K562 (cell line): Measurements from ENCODE around the gene ATF7IP. TPM values are rescaled to one million over a fixed set of nuclear protein-coding genes. Genes with fewer than 3 reads are reported as not detected.

ENCODE experiments used
- ATAC-seq: fragments of 200-7000 bp; cut with Tn5 transposase; 3 replicates; pipeline ENCODE4 v1.9.1; 2020; ENCODE audit warnings: moderate library complexity
- BruUV-seq: library from RNA; stranded (reverse); fragments of 400-500 nt; replicated peaks from 2 replicates; lab custom pipeline; 2021; lab: Mats Ljungman, UMichigan
- CTCF ChIA-PET: fragments of 300-600 bp; formaldehyde crosslinking; extraction: SDS; loops from one replicate; lab custom pipeline; 2021; ENCODE audit warnings: low intra/inter-chr PET ratio; lab: Yijun Ruan, JAX
- POLR2A ChIA-PET: fragments of 300-600, 350-650 bp; sonication (Branson Sonifier 250); formaldehyde crosslinking; extraction: SDS; loops from one replicate; lab custom pipeline; 2021; ENCODE audit warnings: antibody characterized with exemption, inconsistent platforms; lab: Yijun Ruan, JAX
- DNase-seq, 4 experiments: peaks; one replicate each; pipeline versions ENCODE4 v3.0.0 to v3.0.0-alpha.2; 2011 to 2018; ENCODE audit warnings: low spot score in 3 of 4, mixed read lengths in 3 of 4; ENCODE audit errors: extremely low read depth in 1 of 4
- FAIRE-seq: peaks from 2 replicates; lab custom pipeline; 2011; peaks lifted over from hg19 to GRCh38; lab: Jason Lieb, UNC
- H2AFZ ChIP-seq: 2 replicates; pipeline ENCODE4 v1.6.0; 2011; ENCODE audit warnings: low read depth, low read length, control low read depth, inconsistent platforms
- H3K27ac ChIP-seq: fragments of 200-600 bp; 3 replicates; pipeline ENCODE4 v1.8.0; 2011; ENCODE audit warnings: low read depth, mild to moderate bottlenecking, control low read depth, inconsistent platforms, low read length, moderate library complexity, mixed read lengths; ENCODE audit errors: extremely low read depth
- H3K27me3 ChIP-seq, 2 experiments: fragments of 300-600 bp in 1 of 2; 2 replicates in 1 of 2; 3 replicates in 1 of 2; pipeline versions ENCODE4 v1.6.0 to v1.8.0; 2011; ENCODE audit warnings: inconsistent platforms in 2 of 2, low read length in 2 of 2, mild to moderate bottlenecking in 1 of 2, mixed read lengths in 1 of 2, moderate library complexity in 1 of 2; ENCODE audit not compliant: control insufficient read depth in 2 of 2, insufficient read depth in 2 of 2
- H3K36me3 ChIP-seq: fragments of 300-600 bp; 3 replicates; pipeline ENCODE4 v1.8.0; 2011; ENCODE audit warnings: mild to moderate bottlenecking, low read length, inconsistent platforms; ENCODE audit not compliant: control insufficient read depth, insufficient read depth
- H3K4me1 ChIP-seq, 2 experiments: fragments of 200-600 bp in 1 of 2; replicated peaks in 1 of 2; 2 replicates in 1 of 2; 3 replicates in 1 of 2; pipeline versions ENCODE4 v1.5.1 to v1.8.0; 2011; ENCODE audit warnings: inconsistent platforms in 2 of 2, low read length in 2 of 2, mild to moderate bottlenecking in 1 of 2, mixed read lengths in 1 of 2, moderate library complexity in 1 of 2; ENCODE audit not compliant: control insufficient read depth in 2 of 2, insufficient read depth in 2 of 2
- H3K4me2 ChIP-seq: 2 replicates; pipeline ENCODE4 v1.6.1; 2011; ENCODE audit warnings: low read length, control low read depth, inconsistent platforms, mixed read lengths; ENCODE audit not compliant: insufficient read depth
- H3K4me3 ChIP-seq: fragments of 200-600 bp; sonication (generic), shearing (Covaris generic); 2 replicates; pipeline ENCODE4 v1.5.1; 2016; ENCODE audit warnings: control low read depth, inconsistent platforms
- H3K79me2 ChIP-seq: fragments of 200-600 bp; 3 replicates; pipeline ENCODE4 v1.8.0; 2011; ENCODE audit warnings: low read length, inconsistent platforms; ENCODE audit not compliant: control insufficient read depth, insufficient read depth
- H3K9ac ChIP-seq, 2 experiments: 2 replicates each; pipeline versions ENCODE4 v1.6.0 to v1.6.1; 2011; ENCODE audit warnings: low read depth in 2 of 2, low read length in 2 of 2, control low read depth in 1 of 2, inconsistent platforms in 1 of 2, mild to moderate bottlenecking in 1 of 2, mixed read lengths in 1 of 2; ENCODE audit not compliant: insufficient read depth in 1 of 2
- H3K9me1 ChIP-seq: one replicate; pipeline ENCODE4 v1.6.0; 2011; ENCODE audit warnings: inconsistent platforms, mild to moderate bottlenecking, low read length, moderate library complexity; ENCODE audit not compliant: control insufficient read depth, insufficient read depth
- H3K9me3 ChIP-seq: replicated peaks from 2 replicates; pipeline ENCODE4 v1.5.1; 2011; ENCODE audit warnings: low read depth, low read length, inconsistent platforms; ENCODE audit not compliant: control insufficient read depth, insufficient read depth
- H4K20me1 ChIP-seq: replicated peaks from 2 replicates; pipeline ENCODE4 v1.6.1; 2011; ENCODE audit warnings: low read length, inconsistent platforms, mixed read lengths; ENCODE audit not compliant: control insufficient read depth, insufficient read depth
- BCOR ChIP-seq: fragments of 450-650 bp; IDR thresholded peaks from 2 replicates; pipeline ENCODE4 v1.6.1; 2016
- POLR2B ChIP-seq: fragments of 450-650 bp; IDR thresholded peaks from 2 replicates; pipeline ENCODE4 v1.6.1; 2018; ENCODE audit warnings: low read depth; ENCODE audit not compliant: partially characterized antibody
- SMAD1 ChIP-seq: fragments of 150-350 bp; IDR thresholded peaks from 2 replicates; pipeline ENCODE4 v1.6.1; 2014; ENCODE audit warnings: low read length, low read depth; ENCODE audit not compliant: partially characterized antibody
- in situ Hi-C: fragments of 300-500 bp; cut with MboI; formaldehyde crosslinking; loops from 4 replicates; pipeline ENCODE4 v1.15.0; 2018; ENCODE audit warnings: inconsistent platforms, mixed read lengths
- intact Hi-C: fragments of 100-400 bp; cut with micrococcal nuclease; formaldehyde crosslinking; loops from 2 replicates; pipeline ENCODE4 v1.14.2; 2022
- polyA plus RNA-seq, 8 experiments: library from polyadenylated mRNA; depleted of rRNA in 4 of 8; stranded (reverse) in 5 of 8; unstranded in 3 of 8; fragments of >200 nt; fragmentation: Nextera tagmentation in 2 of 8; fragmentation: Illumina TruSeq in 1 of 8; extraction: Ambion mirVana in 2 of 8; extraction: Trizol in 1 of 8; gene quantifications; 2 replicates each; pipeline versions ENCODE4 v1.2.1 to v1.2.3, GENCODE V29; 2011 to 2014; ENCODE audit warnings: inconsistent platforms in 1 of 8, missing spikeins in 1 of 8
- total RNA-seq, 7 experiments: library from RNA; depleted of rRNA in 6 of 7; stranded (reverse); fragments of >200 nt in 6 of 7; fragmentation: Illumina TruSeq in 2 of 7; extraction: Trizol in 2 of 7; gene quantifications; 2 replicates each; pipeline versions ENCODE4 v1.2.1 to v1.2.3, GENCODE V29; 2011 to 2021; ENCODE audit warnings: low replicate concordance in 1 of 7
- TF ChIP-seq, protein P1 (sequence below), 2 experiments: fragments of 150-350 bp in 1 of 2; IDR thresholded peaks; 2 replicates each; pipeline ENCODE4 v1.6.1; 2012 to 2016; ENCODE audit warnings: low read depth in 2 of 2, low read length in 2 of 2, mild to moderate bottlenecking in 1 of 2, moderate library complexity in 1 of 2
- TF ChIP-seq, protein P2 (sequence below), 2 experiments: fragments of 450-650 bp; conservative IDR thresholded peaks; 2 replicates each; pipeline ENCODE4 v1.6.1; 2017; ENCODE audit warnings: mild to moderate bottlenecking in 2 of 2, moderate library complexity in 2 of 2

Gene ATF7IP
- total and polyA plus RNA-seq, 9 of the 15 experiments (the other 6 are each of a cell fraction or from before 2014, with no cell fraction given) = 2.8 to 27.1 (median 11.0) TPM

DNA sequence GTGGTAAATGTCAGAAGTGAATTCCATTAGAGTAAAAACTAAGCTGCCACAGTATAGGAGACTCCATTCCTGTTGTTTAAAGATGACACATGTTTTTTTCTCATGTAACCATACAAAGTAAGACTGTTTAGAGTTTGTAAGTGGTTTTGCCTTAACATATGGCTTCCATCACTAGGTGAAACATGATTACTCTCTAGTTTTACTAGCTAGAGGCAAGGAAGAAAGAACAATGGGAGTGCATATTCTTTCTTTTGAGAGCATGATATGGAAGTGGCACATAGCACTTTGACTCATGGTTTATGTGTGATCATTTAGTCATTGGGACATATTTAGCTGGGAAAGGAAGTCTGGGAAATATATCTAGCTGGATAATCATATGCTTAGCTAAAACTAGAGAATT is 7.7 kb downstream of the ATF7IP start:
- intact Hi-C loops = no loop called here
- no peaks in the 10 kb centered on the region for H3K9me1 ChIP-seq
- H4K20me1 ChIP-seq = no peaks in the 10 kb centered on the region
- in situ Hi-C loops = no loop called here
- no peak for TF ChIP-seq SMAD1
- no peak for TF ChIP-seq POLR2B
- no peak for TF ChIP-seq BCOR
- TF ChIP-seq, protein P1, sequence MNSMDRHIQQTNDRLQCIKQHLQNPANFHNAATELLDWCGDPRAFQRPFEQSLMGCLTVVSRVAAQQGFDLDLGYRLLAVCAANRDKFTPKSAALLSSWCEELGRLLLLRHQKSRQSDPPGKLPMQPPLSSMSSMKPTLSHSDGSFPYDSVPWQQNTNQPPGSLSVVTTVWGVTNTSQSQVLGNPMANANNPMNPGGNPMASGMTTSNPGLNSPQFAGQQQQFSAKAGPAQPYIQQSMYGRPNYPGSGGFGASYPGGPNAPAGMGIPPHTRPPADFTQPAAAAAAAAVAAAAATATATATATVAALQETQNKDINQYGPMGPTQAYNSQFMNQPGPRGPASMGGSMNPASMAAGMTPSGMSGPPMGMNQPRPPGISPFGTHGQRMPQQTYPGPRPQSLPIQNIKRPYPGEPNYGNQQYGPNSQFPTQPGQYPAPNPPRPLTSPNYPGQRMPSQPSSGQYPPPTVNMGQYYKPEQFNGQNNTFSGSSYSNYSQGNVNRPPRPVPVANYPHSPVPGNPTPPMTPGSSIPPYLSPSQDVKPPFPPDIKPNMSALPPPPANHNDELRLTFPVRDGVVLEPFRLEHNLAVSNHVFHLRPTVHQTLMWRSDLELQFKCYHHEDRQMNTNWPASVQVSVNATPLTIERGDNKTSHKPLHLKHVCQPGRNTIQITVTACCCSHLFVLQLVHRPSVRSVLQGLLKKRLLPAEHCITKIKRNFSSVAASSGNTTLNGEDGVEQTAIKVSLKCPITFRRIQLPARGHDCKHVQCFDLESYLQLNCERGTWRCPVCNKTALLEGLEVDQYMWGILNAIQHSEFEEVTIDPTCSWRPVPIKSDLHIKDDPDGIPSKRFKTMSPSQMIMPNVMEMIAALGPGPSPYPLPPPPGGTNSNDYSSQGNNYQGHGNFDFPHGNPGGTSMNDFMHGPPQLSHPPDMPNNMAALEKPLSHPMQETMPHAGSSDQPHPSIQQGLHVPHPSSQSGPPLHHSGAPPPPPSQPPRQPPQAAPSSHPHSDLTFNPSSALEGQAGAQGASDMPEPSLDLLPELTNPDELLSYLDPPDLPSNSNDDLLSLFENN (IDR thresholded peaks at IDR 0.05; ENCODE audit: low read depth in 2 of 2, low read length in 2 of 2) = no peak
- TF ChIP-seq, protein P2, sequence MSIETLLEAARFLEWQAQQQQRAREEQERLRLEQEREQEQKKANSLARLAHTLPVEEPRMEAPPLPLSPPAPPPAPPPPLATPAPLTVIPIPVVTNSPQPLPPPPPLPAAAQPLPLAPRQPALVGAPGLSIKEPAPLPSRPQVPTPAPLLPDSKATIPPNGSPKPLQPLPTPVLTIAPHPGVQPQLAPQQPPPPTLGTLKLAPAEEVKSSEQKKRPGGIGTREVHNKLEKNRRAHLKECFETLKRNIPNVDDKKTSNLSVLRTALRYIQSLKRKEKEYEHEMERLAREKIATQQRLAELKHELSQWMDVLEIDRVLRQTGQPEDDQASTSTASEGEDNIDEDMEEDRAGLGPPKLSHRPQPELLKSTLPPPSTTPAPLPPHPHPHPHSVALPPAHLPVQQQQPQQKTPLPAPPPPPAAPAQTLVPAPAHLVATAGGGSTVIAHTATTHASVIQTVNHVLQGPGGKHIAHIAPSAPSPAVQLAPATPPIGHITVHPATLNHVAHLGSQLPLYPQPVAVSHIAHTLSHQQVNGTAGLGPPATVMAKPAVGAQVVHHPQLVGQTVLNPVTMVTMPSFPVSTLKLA (conservative IDR thresholded peaks at IDR 0.05) = no peak
- TF ChIP-seq, all 486 proteins: peak for 0
- H3K27ac ChIP-seq = no peak overlapping the region
- DNase-seq (no peak), FAIRE-seq (no peak), ATAC-seq (peak; percentile 42; the same call in 2 of the 3 replicates)
- no TSS peak for BruUV-seq
- 0 out of 2 replicates have a peak overlapping the region, but pooled peaks have one; percentile 35 for H2AFZ ChIP-seq
- H3K4me2 ChIP-seq = no peak overlapping the region
- H3K27me3 ChIP-seq = no peaks in the 10 kb centered on the region
- H3K9me3 ChIP-seq = no peaks in the 10 kb centered on the region
- ChIA-PET POLR2A (no interaction called here), CTCF (no interaction called here)
- H3K36me3 ChIP-seq = no peaks in the 10 kb centered on the region
- H3K4me3 ChIP-seq = no peak overlapping the region
- H3K79me2 ChIP-seq = peaks cover 83% of the 10 kb centered on the region
- no peak overlapping the region for H3K9ac ChIP-seq
- H3K4me1 ChIP-seq = no peaks in the 10 kb centered on the region
